ENCODE measurements around the gene UQCRH.

- TF ChIP-seq GATA2 (IDR thresholded peaks at IDR 0.05; ENCODE audit: low read depth, low read length) (no peak), GATA3 (IDR thresholded peaks at IDR 0.05; ENCODE audit: low read depth, low read length) (no peak)
Measured at GRCh38 chr1:46284058-46284457, 19.4 kb upstream of the UQCRH start.

Data from SH-SY5Y (cell line).